Gastroesophageal sphincter (tissue), 4 donors: Measurements from ENCODE around the gene FN1. TPM values are rescaled to one million over a fixed set of nuclear protein-coding genes. Genes with fewer than 3 reads are reported as not detected.

ENCODE experiments used
- ATAC-seq: fragments of 150-250 bp; one replicate; pipeline ENCODE4 v1.9.1; 2016; ENCODE audit warnings: mild to moderate bottlenecking, moderate library complexity
- H3K27ac ChIP-seq, 4 donors: fragments of 200-600 bp; sonication (generic) in 3 of 4; 1 replicate in 3 of 4; 2 replicates in 1 of 4; pipeline ENCODE4 v1.5.1; 2016 to 2019
- H3K27me3 ChIP-seq: fragments of 200-600 bp; sonication (generic); one replicate; pipeline ENCODE4 v1.5.1; 2019
- H3K36me3 ChIP-seq, 2 donors: fragments of 200-600 bp; sonication (generic); one replicate each; pipeline ENCODE4 v1.5.1; 2019; ENCODE audit warnings: control low read depth in 1 of 2
- H3K4me1 ChIP-seq, 3 donors: fragments of 200-600 bp; sonication (generic); 1 replicate in 2 of 3; 2 replicates in 1 of 3; pipeline ENCODE4 v1.5.1; 2016 to 2019; ENCODE audit warnings: control low read depth in 2 of 3
- H3K4me3 ChIP-seq, 2 donors: fragments of 200-600 bp; sonication (generic); one replicate each; pipeline ENCODE4 v1.5.1; 2019; ENCODE audit warnings: mild to moderate bottlenecking in 1 of 2, moderate library complexity in 1 of 2
- H3K9me3 ChIP-seq, 3 donors: fragments of 200-600 bp; sonication (generic); one replicate each; pipeline ENCODE4 v1.5.1; 2017 to 2019; ENCODE audit warnings: control low read depth in 2 of 3
- EP300 ChIP-seq: sonication (generic); formaldehyde crosslinking; IDR thresholded peaks from one replicate; pipeline ENCODE4 v1.6.1; 2017; ENCODE audit warnings: antibody characterized with exemption, mild to moderate bottlenecking
- POLR2A ChIP-seq, 2 donors: fragments of 450-650 bp; IDR thresholded peaks; one replicate each; pipeline ENCODE4 v1.6.1; 2017; ENCODE audit warnings: antibody characterized with exemption in 2 of 2, mild to moderate bottlenecking in 2 of 2, moderate library complexity in 1 of 2
- POLR2AphosphoS5 ChIP-seq: sonication (generic); formaldehyde crosslinking; IDR thresholded peaks from one replicate; pipeline ENCODE4 v1.6.1; 2017; ENCODE audit warnings: antibody characterized with exemption
- WGBS, 2 donors: methylation state at CpG; one replicate each; pipeline ENCODE4 v1.1.5; 2018; ENCODE audit warnings: low coverage in 1 of 2; 5-methylcytosine and 5-hydroxymethylcytosine counted together
- total RNA-seq, 4 donors: library from RNA; depleted of rRNA; stranded (reverse); fragments of >200 nt; gene quantifications; one replicate each; pipeline ENCODE4 v1.1.0, GENCODE V29; 2016
- TF ChIP-seq, protein P1 (sequence below), 4 experiments: fragments of 200-600 bp in 2 of 4; fragments of 450-650 bp in 2 of 4; sonication (generic) in 1 of 4; IDR thresholded peaks; one replicate each; pipeline ENCODE4 v1.5.1; 2017 to 2019; ENCODE audit warnings: antibody characterized with exemption in 4 of 4, mild to moderate bottlenecking in 2 of 4, moderate library complexity in 2 of 4

Gene FN1
- total RNA-seq = 1,000 to 10,000 TPM; 1,699 to 4,986 (median 1,920) TPM

DNA sequence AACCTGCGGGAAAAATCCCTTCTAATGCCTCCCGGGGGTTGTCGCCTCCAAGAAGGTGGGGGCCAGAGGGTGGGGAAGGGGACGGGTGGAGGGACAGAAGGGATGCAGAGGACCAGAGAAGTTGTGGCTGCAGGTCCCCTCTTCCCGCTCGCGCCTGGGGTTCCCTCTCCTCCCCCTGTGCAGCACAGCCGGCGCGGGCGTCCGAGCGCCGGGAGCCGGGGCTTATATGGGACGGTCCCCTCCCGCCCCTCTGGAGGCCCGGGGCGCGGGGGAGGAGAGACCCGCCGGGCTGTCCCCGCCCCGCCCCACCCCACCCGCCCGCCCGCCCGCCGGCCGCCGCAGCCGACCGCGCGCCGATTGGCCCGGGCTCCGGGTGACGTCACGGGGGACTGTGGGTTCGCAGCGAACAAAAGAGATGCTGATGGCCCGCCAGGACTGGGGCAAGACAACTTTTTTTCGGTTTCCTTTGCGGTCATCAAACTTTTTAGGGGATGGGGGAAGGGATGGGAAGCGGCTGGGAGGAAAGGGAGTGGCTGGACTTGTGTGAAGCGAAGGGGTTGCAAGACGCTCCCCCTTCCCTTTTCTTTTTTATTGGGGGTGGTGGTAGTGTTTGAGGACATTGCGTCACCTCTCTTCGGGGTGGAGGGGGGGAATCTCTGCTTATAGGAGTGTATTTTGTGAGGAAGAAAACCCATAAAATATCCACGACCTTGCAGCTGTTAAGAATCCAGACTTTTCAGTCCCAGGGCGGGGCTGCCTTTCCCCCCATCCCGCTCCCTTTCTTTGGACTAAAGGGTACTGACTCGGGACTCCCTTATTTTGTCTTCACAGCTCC, at the start of gene FN1:
FN1 (minus strand) TSS at position 199 of the 835 bp plus-strand sequence. CDS start 266 bp downstream, outside the sequence.
- peaks cover 0 to 14% of the 10 kb centered on the region in 2 donors for H3K36me3 ChIP-seq
- 0% methylated on average over 5 to 11 of the region's 54 CpGs for whole genome bisulfite sequencing, 2 donors
- peak within 1 kb of the TSS; percentile 94 to 95 (median 94) for H3K27ac ChIP-seq
- peak; percentile 91 for ATAC-seq
- TF ChIP-seq EP300 (no peak), POLR2A (IDR thresholded peaks at IDR 0.05) (peak; percentile 87 to 94), POLR2AphosphoS5 (peak; percentile 90)
- TF ChIP-seq, protein P1, sequence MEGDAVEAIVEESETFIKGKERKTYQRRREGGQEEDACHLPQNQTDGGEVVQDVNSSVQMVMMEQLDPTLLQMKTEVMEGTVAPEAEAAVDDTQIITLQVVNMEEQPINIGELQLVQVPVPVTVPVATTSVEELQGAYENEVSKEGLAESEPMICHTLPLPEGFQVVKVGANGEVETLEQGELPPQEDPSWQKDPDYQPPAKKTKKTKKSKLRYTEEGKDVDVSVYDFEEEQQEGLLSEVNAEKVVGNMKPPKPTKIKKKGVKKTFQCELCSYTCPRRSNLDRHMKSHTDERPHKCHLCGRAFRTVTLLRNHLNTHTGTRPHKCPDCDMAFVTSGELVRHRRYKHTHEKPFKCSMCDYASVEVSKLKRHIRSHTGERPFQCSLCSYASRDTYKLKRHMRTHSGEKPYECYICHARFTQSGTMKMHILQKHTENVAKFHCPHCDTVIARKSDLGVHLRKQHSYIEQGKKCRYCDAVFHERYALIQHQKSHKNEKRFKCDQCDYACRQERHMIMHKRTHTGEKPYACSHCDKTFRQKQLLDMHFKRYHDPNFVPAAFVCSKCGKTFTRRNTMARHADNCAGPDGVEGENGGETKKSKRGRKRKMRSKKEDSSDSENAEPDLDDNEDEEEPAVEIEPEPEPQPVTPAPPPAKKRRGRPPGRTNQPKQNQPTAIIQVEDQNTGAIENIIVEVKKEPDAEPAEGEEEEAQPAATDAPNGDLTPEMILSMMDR (IDR thresholded peaks at IDR 0.05) = no peak
- H3K27me3 ChIP-seq = no peaks in the 10 kb centered on the region
- no peaks in the 10 kb centered on the region for H3K9me3 ChIP-seq
- peaks cover 3 to 42% (median 7%) of the 10 kb centered on the region in 3 donors for H3K4me1 ChIP-seq
- peak within 1 kb of the TSS; percentile 80 to 85 for H3K4me3 ChIP-seq

DNA sequence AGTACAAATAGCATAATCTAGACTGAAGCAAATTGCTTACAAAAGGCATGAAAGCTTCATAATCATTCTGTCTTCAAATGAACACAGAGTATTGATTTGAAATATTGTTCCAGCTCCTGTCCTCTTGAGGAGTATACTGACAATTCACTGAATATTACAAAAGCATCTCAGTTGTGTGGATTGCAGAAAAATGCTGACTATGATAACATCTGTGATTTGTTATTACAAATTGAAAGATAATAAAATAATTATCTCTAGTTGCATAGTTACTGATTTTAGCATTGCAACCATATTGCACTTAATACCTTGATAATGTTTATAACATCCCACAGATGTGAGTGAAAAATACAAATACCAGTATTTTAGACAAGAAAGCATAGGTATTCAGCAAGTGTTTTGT, 49.2 kb upstream of the FN1 start:
- Histone ChIP-seq H3K36me3 (no peaks in the 10 kb centered on the region), H3K4me3 (no peak overlapping the region), H3K27ac (no peak overlapping the region), H3K9me3 (no peaks in the 10 kb centered on the region), H3K4me1 (no peaks in the 10 kb centered on the region), H3K27me3 (no peaks in the 10 kb centered on the region)
- TF ChIP-seq, protein P1 (IDR thresholded peaks at IDR 0.05) = no peak
- no peak for TF ChIP-seq EP300
- no peak for TF ChIP-seq POLR2AphosphoS5
- TF ChIP-seq POLR2A (IDR thresholded peaks at IDR 0.05) = no peak
- no peak for ATAC-seq

DNA sequence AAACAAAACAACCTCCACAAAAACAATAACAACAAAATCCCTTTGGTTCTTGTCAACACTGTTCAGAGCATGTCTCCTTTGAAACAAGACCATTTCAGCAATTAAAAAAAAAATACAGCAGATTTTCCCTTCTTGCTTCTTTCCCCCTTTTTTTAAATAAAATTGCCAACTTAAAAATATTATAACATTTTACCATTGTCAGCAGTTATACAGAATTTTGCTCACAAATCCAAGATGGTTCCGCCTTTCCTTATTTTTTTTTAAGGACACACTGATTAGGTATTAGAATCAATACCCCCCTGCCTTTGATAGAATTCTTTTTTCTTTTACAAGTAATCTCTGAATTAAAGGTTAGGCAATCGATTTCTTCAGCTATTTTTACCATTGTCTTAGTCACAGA, 48.7 kb upstream of the FN1 start:
- H3K27me3 ChIP-seq = no peaks in the 10 kb centered on the region
- no peak for ATAC-seq
- TF ChIP-seq POLR2AphosphoS5 (no peak), POLR2A (IDR thresholded peaks at IDR 0.05) (no peak), EP300 (no peak)
- TF ChIP-seq, protein P1 (IDR thresholded peaks at IDR 0.05) = no peak
- H3K27ac ChIP-seq = no peak overlapping the region
- H3K4me3 ChIP-seq = no peak overlapping the region
- no peaks in the 10 kb centered on the region for H3K9me3 ChIP-seq
- WGBS, 2 donors = 88 to 93% methylated on average over 2 of the region's 2 CpGs
- H3K36me3 ChIP-seq = no peaks in the 10 kb centered on the region
- H3K4me1 ChIP-seq = no peaks in the 10 kb centered on the region

DNA sequence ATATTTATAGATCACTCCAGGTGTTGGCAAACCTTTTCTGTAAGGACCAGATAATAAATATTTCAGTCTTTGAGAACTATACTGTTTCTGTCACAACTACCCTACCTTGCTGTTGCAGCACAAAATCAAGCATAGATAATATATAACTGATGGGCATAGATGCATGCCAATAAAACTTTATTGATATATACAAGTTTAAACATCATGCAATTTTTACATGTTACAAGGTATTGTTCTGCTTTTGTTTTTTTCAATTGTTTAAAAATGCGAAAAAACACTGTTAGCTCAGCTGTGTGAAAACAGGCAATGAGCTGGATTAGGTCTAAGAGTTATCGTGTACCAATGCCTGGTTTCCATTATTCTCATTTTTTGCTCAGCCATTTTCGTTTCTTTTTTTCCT, 47.6 kb upstream of the FN1 start:
- WGBS, 2 donors = 93 to 100% methylated on average over 3 of the region's 3 CpGs
- H3K27me3 ChIP-seq = no peaks in the 10 kb centered on the region
- TF ChIP-seq, protein P1 (IDR thresholded peaks at IDR 0.05) = no peak
- TF ChIP-seq POLR2AphosphoS5 (no peak), EP300 (no peak), POLR2A (IDR thresholded peaks at IDR 0.05) (no peak)
- H3K36me3 ChIP-seq = no peaks in the 10 kb centered on the region
- no peak overlapping the region for H3K27ac ChIP-seq
- H3K9me3 ChIP-seq = no peaks in the 10 kb centered on the region
- H3K4me1 ChIP-seq = no peaks in the 10 kb centered on the region
- H3K4me3 ChIP-seq = no peak overlapping the region
- no peak for ATAC-seq
